IMR-90 (cell line): ENCODE results near the gene TAAR9. TPM values are rescaled to one million over a fixed set of nuclear protein-coding genes. Genes with fewer than 3 reads are reported as not detected.
A peak's percentile ranks its signal among the peaks of the same experiment; 100 is the strongest.

Experiments
- ATAC-seq: fragments of 200-7000 bp; cut with Tn5 transposase; 2 replicates; pipeline ENCODE4 v1.9.1; 2020; ENCODE audit warnings: low read depth, mild to moderate bottlenecking, moderate library complexity
- BruUV-seq: library from RNA; stranded (reverse); fragments of 400-500 nt; replicated peaks from 2 replicates; lab custom pipeline; 2021; lab: Mats Ljungman, UMichigan
- CTCF ChIA-PET: fragments of 300-600 bp; formaldehyde crosslinking; extraction: SDS; loops from one replicate; lab custom pipeline; 2021; ENCODE audit warnings: antibody characterized with exemption; lab: Yijun Ruan, JAX
- POLR2A ChIA-PET: fragments of 300-600 bp; sonication (Branson Sonifier 250); formaldehyde crosslinking; loops from one replicate; lab custom pipeline; 2022; ENCODE audit warnings: antibody characterized with exemption; ENCODE audit not compliant: unreplicated experiment; lab: Charles Lee
- DNase-seq: peaks from one replicate; pipeline ENCODE4 v3.0.0; 2013
- H2AFZ ChIP-seq: replicated peaks from 2 replicates; pipeline ENCODE3; 2013; ENCODE audit warnings: low read length, mild to moderate bottlenecking; ENCODE audit not compliant: poor library complexity
- H2AK5ac ChIP-seq: 2 replicates; pipeline ENCODE4 v1.6.1; 2013; ENCODE audit warnings: low read depth, low read length, inconsistent platforms
- H2AK9ac ChIP-seq: replicated peaks from 2 replicates; pipeline ENCODE3; 2013; ENCODE audit warnings: mild to moderate bottlenecking, low read depth, low read length, moderate library complexity; ENCODE audit not compliant: poor library complexity
- H2BK120ac ChIP-seq: 2 replicates; pipeline ENCODE4 v1.6.1; 2013; ENCODE audit warnings: low read depth, low read length, inconsistent platforms
- H2BK15ac ChIP-seq: 3 replicates; pipeline ENCODE4 v1.6.1; 2013; ENCODE audit warnings: low read depth, low read length, inconsistent platforms
- H2BK20ac ChIP-seq: 2 replicates; pipeline ENCODE4 v1.6.1; 2013; ENCODE audit warnings: low read depth, mild to moderate bottlenecking, inconsistent platforms, low read length, moderate library complexity
- H2BK5ac ChIP-seq: 2 replicates; pipeline ENCODE4 v1.6.1; 2013; ENCODE audit warnings: mild to moderate bottlenecking, low read depth, low read length, inconsistent platforms; ENCODE audit not compliant: poor library complexity, severe bottlenecking
- H3K14ac ChIP-seq: replicated peaks from 2 replicates; pipeline ENCODE4 v1.6.1; 2013; ENCODE audit warnings: low read depth, low read length, inconsistent platforms
- H3K18ac ChIP-seq: 2 replicates; pipeline ENCODE4 v1.6.1; 2013; ENCODE audit warnings: low read depth, low read length, control low read depth
- H3K23ac ChIP-seq: 2 replicates; pipeline ENCODE4 v1.6.1; 2013; ENCODE audit warnings: low read depth, low read length, inconsistent platforms
- H3K27ac ChIP-seq: 2 replicates; pipeline ENCODE4 v1.5.1; 2013; ENCODE audit warnings: mild to moderate bottlenecking, control low read depth, low read length; ENCODE audit not compliant: insufficient read depth
- H3K27me3 ChIP-seq: 2 replicates; pipeline ENCODE4 v1.6.1; 2013; ENCODE audit warnings: low read length; ENCODE audit not compliant: control insufficient read depth, insufficient read depth
- H3K36me3 ChIP-seq: 2 replicates; pipeline ENCODE4 v1.6.1; 2013; ENCODE audit warnings: low read length, mixed read lengths; ENCODE audit not compliant: control insufficient read depth, insufficient read depth
- H3K4ac ChIP-seq: 2 replicates; pipeline ENCODE4 v1.6.1; 2013; ENCODE audit warnings: low read depth, low read length, inconsistent platforms
- H3K4me1 ChIP-seq: 2 replicates; pipeline ENCODE4 v1.6.1; 2013; ENCODE audit warnings: low read length, mixed read lengths; ENCODE audit not compliant: control insufficient read depth, insufficient read depth
- H3K4me2 ChIP-seq: 2 replicates; pipeline ENCODE4 v1.6.1; 2013; ENCODE audit warnings: low read depth, mild to moderate bottlenecking, control low read depth, low read length, moderate library complexity
- H3K4me3 ChIP-seq: 2 replicates; pipeline ENCODE4 v1.5.1; 2013; ENCODE audit warnings: low read depth, mild to moderate bottlenecking, control low read depth, low read length, moderate library complexity; ENCODE audit not compliant: insufficient read depth
- H3K56ac ChIP-seq: 2 replicates; pipeline ENCODE4 v1.6.1; 2013; ENCODE audit warnings: low read length, inconsistent platforms; ENCODE audit not compliant: insufficient read depth; ENCODE audit errors: extremely low read depth
- H3K79me1 ChIP-seq, 2 experiments: 2 replicates each; pipeline ENCODE4 v1.6.1; 2013; ENCODE audit warnings: low read length in 2 of 2, inconsistent platforms in 1 of 2, low read depth in 1 of 2
- H3K9ac ChIP-seq: 2 replicates; pipeline ENCODE4 v1.6.1; 2013; ENCODE audit warnings: low read depth, low read length, control low read depth
- H3K9me1 ChIP-seq: 2 replicates; pipeline ENCODE4 v1.6.1; 2013; ENCODE audit warnings: low read length, inconsistent platforms; ENCODE audit not compliant: insufficient read depth
- H3K9me3 ChIP-seq: 2 replicates; pipeline ENCODE4 v1.6.1; 2013; ENCODE audit warnings: low read length; ENCODE audit not compliant: control insufficient read depth, insufficient read depth
- H4K20me1 ChIP-seq: 2 replicates; pipeline ENCODE4 v1.6.1; 2013; ENCODE audit warnings: low read length, inconsistent platforms; ENCODE audit not compliant: insufficient read depth
- H4K5ac ChIP-seq: 2 replicates; pipeline ENCODE4 v1.6.1; 2013; ENCODE audit warnings: mild to moderate bottlenecking, low read depth, low read length, control low read depth
- H4K8ac ChIP-seq, 2 experiments: 2 replicates each; pipeline ENCODE4 v1.6.1; 2013; ENCODE audit warnings: low read depth in 2 of 2, low read length in 2 of 2, control low read depth in 1 of 2, inconsistent platforms in 1 of 2
- H4K91ac ChIP-seq: 2 replicates; pipeline ENCODE4 v1.6.1; 2013; ENCODE audit warnings: low read depth, low read length, inconsistent platforms; ENCODE audit not compliant: insufficient read depth
- CTCF ChIP-seq: conservative IDR thresholded peaks from 2 replicates; pipeline ENCODE4 v1.5.1; 2012; ENCODE audit warnings: mild to moderate bottlenecking, low read depth, low read length, improper control_type of control experiment
- ELK1 ChIP-seq: fragments of 150-350 bp; IDR thresholded peaks from 2 replicates; pipeline ENCODE4 v1.6.1; 2016; ENCODE audit warnings: low read depth, mild to moderate bottlenecking, low read length, moderate library complexity, borderline replicate concordance
- MAFK ChIP-seq: IDR thresholded peaks from 2 replicates; pipeline ENCODE4 v1.6.1; 2012; ENCODE audit warnings: low read depth, low read length, improper control_type of control experiment
- NFE2L2 ChIP-seq: fragments of 150-350 bp; IDR thresholded peaks from 2 replicates; pipeline ENCODE4 v1.6.1; 2016; ENCODE audit warnings: low read depth, mild to moderate bottlenecking, low read length
- POLR2A ChIP-seq: IDR thresholded peaks from 2 replicates; pipeline ENCODE4 v1.6.1; 2012; ENCODE audit warnings: mild to moderate bottlenecking, low read depth, low read length
- SMC3 ChIP-seq: fragments of 150-350 bp; IDR thresholded peaks from 2 replicates; pipeline ENCODE4 v1.6.1; 2016; ENCODE audit warnings: low read depth, mild to moderate bottlenecking, antibody characterized with exemption, low read length, moderate library complexity
- WGBS, 2 experiments: methylation state at CpG; one replicate each; pipeline versions ENCODE4 v1.1.5 to v1.1.7; 2013; ENCODE audit warnings: missing lambda C conversion rate in 2 of 2; ENCODE audit not compliant: insufficient read length in 1 of 2; ENCODE audit errors: extremely low coverage in 2 of 2; 5-methylcytosine and 5-hydroxymethylcytosine counted together
- dilution Hi-C: fragments of 300-500 bp; cut with HindIII; formaldehyde crosslinking; loops from one replicate; pipeline ENCODE4 v1.14.3; 2018; ENCODE audit warnings: low sequenced_read_pairs; ENCODE audit not compliant: unreplicated experiment
- in situ Hi-C: fragments of 300-500 bp; cut with MboI; formaldehyde crosslinking; loops from 3 replicates; pipeline ENCODE4 v1.14.3; 2019; ENCODE audit warnings: low sequenced_read_pairs, inconsistent platforms, mixed read lengths
- intact Hi-C: fragments of 100-400 bp; cut with micrococcal nuclease; formaldehyde crosslinking; loops from 2 replicates; pipeline ENCODE4 v1.10.0; 2022
- polyA plus RNA-seq, 3 experiments: library from polyadenylated mRNA; depleted of rRNA; stranded (reverse); fragments of >200 nt; gene quantifications; 2 replicates each; pipeline ENCODE4 v1.2.3, GENCODE V29; 2012; ENCODE audit warnings: low replicate concordance in 1 of 3
- total RNA-seq: library from RNA; depleted of rRNA; stranded (reverse); fragments of >200 nt; gene quantifications from 2 replicates; pipeline ENCODE4 v1.2.3, GENCODE V29; 2012

The TAAR9 gene
- total and polyA plus RNA-seq, 2 of the 4 experiments (the other 2 are of a cell fraction), result not detected

GRCh38 chr6:132584698-132585097 is 46.6 kb downstream of the TAAR9 start:
- POLR2A ChIA-PET, result no interaction called here

More at GRCh38 chr6:132584698-132585097, 46.6 kb downstream of the TAAR9 start:
- CTCF ChIA-PET, result no interaction called here
- Histone ChIP-seq H3K9me1 (no peaks in the 10 kb centered on the region), H3K79me1 (no peaks in the 10 kb centered on the region), H3K27me3 (peaks cover 42% of the 10 kb centered on the region), H3K4ac (no peak overlapping the region), H3K9ac (no peak overlapping the region), H3K4me3 (no peak overlapping the region), H3K14ac (no peak overlapping the region), H2AK5ac (no peak overlapping the region), H2BK120ac (no peak overlapping the region), H2AK9ac (no peak overlapping the region), H3K18ac (no peak overlapping the region), H2BK15ac (no peak overlapping the region), H2BK5ac (no peak overlapping the region), H2AFZ (no peak overlapping the region), H3K23ac (no peak overlapping the region), H3K9me3 (peaks cover 3% of the 10 kb centered on the region), H3K36me3 (no peaks in the 10 kb centered on the region), H3K4me2 (no peak overlapping the region), H4K5ac (no peak overlapping the region), H3K56ac (no peak overlapping the region), H2BK20ac (no peak overlapping the region), H4K91ac (no peak overlapping the region), H3K27ac (no peak overlapping the region), H4K8ac (no peak overlapping the region), H4K20me1 (no peaks in the 10 kb centered on the region), H3K4me1 (no peaks in the 10 kb centered on the region)
- DNase-seq, result no peak
- dilution Hi-C loops, result no loop called here
- no peak for ATAC-seq
- no TSS peak for BruUV-seq
- no CpG with 5 or more reads among the region's 1 CpG for WGBS, 2 experiments
- in situ Hi-C loops, result no loop called here
- TF ChIP-seq MAFK (peak; percentile 56), POLR2A (no peak), CTCF (no peak), SMC3 (no peak), NFE2L2 (no peak), ELK1 (no peak)
- intact Hi-C loops, result no loop called here
